ENCODE measurements around the gene AOPEP.

Gene AOPEP

GRCh38 chr9:94990897-94991561, 264.5 kb downstream of the AOPEP start:
- no peak for FAIRE-seq
- TF ChIP-seq, protein P1, sequence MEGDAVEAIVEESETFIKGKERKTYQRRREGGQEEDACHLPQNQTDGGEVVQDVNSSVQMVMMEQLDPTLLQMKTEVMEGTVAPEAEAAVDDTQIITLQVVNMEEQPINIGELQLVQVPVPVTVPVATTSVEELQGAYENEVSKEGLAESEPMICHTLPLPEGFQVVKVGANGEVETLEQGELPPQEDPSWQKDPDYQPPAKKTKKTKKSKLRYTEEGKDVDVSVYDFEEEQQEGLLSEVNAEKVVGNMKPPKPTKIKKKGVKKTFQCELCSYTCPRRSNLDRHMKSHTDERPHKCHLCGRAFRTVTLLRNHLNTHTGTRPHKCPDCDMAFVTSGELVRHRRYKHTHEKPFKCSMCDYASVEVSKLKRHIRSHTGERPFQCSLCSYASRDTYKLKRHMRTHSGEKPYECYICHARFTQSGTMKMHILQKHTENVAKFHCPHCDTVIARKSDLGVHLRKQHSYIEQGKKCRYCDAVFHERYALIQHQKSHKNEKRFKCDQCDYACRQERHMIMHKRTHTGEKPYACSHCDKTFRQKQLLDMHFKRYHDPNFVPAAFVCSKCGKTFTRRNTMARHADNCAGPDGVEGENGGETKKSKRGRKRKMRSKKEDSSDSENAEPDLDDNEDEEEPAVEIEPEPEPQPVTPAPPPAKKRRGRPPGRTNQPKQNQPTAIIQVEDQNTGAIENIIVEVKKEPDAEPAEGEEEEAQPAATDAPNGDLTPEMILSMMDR (IDR thresholded peaks at IDR 0.05; ENCODE audit: insufficient read depth, missing control alignments) = no peak
- DNase-seq (ENCODE audit: insufficient read length, low spot score) = no peak

DNA sequence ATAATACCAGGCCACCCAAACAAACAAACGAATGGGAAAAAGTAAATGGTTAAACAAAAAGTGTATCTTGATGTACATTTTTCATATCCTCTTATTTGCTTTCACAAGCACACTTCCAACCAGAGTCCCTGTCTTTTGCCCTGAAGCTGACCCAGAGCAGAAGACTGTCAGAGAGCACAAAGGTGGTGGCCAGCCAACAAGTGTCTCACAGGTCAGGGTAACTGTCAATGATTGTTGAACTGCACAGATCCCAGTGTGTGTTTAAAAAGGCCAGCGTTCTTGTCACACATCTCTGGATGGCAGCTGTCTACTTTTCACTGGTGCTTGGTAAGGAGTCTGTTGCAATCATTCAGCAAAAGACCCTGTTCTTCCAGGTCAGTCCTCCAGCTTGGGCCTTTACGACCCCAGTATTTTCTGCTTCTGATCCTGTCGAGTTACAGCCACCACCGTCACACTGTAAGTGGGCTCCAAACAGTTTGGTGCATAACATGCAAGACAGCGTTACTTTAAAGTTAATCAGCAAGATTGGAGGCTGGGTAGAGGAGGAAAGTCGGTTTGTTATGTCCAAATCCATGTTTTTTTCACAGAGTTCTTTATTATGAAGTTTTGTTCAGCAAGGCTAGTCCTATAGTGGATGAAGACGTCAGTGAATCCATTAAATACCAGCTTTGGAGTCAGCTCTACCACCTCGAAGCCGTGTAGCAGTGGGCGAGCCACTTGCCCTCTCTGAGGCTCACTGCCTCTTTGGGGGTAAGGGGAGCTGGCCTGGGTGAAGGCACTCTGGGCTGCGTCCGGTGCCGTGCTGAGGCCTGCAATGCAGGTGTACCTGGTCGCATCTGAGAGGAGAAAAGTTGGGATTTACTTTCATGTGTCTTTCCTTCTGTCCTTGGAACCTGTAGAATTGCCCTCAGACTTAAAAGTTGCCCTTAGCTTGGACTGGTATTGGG, 265.7 kb downstream of the AOPEP start:
- DNase-seq (ENCODE audit: insufficient read length, low spot score) (no peak), FAIRE-seq (no peak)
- TF ChIP-seq, protein P1 (IDR thresholded peaks at IDR 0.05; ENCODE audit: insufficient read depth, missing control alignments) = no peak

- TF ChIP-seq, protein P1 (IDR thresholded peaks at IDR 0.05; ENCODE audit: insufficient read depth, missing control alignments) = no peak
- FAIRE-seq (no peak), DNase-seq (ENCODE audit: insufficient read length, low spot score) (no peak)
Observed at GRCh38 chr9:94993160-94993820, 266.8 kb downstream of the AOPEP start.

DNA sequence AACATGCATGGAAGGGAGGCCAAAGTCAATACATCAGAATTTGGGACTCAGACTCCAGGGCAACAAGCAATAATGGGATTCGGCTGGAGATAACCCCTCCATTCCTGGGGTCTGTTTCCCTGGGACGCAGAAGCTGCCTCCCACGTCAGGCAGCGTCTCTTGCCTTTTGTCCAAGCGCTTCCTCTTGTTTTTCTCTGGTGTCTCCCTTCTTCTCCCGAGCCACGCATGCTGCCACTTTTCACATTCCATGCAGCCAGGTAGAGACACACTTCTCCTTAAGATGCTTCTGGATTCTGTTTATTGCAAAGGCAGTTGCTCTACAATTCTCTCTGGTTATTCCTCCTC, 267.3 kb downstream of the AOPEP start:
- TF ChIP-seq, protein P1 (IDR thresholded peaks at IDR 0.05; ENCODE audit: insufficient read depth, missing control alignments) = no peak
- FAIRE-seq (no peak), DNase-seq (ENCODE audit: insufficient read length, low spot score) (no peak)

- FAIRE-seq = no peak
- TF ChIP-seq, protein P1 (IDR thresholded peaks at IDR 0.05; ENCODE audit: insufficient read depth, missing control alignments) = no peak
- no peak for DNase-seq (ENCODE audit: insufficient read length, low spot score)
Observed at GRCh38 chr9:94995048-94995693, 268.7 kb downstream of the AOPEP start.

GRCh38 chr9:94996641-94997040, 270.1 kb downstream of the AOPEP start:
- no peak for DNase-seq (ENCODE audit: insufficient read length, low spot score)
- FAIRE-seq = no peak
- TF ChIP-seq, protein P1 (IDR thresholded peaks at IDR 0.05; ENCODE audit: insufficient read depth, missing control alignments) = no peak

All from D721Med (cell line).